Ovary (tissue), 9 donors: Measurements from ENCODE around the gene NFIC. TPM values are rescaled to one million over a fixed set of nuclear protein-coding genes. Genes with fewer than 3 reads are reported as not detected.
A peak's percentile ranks its signal among the peaks of the same experiment; 100 is the strongest.

Experiments used
- DNase-seq, 5 donors: peaks; one replicate each; pipeline ENCODE4 v3.0.0-alpha.2; 2019 to 2020
- H3K27ac ChIP-seq, 2 donors: fragments of 200-600 bp; one replicate each; pipeline versions ENCODE4 v1.5.1 to v1.8.0; 2019 to 2022
- H3K27me3 ChIP-seq: fragments of 200-600 bp; one replicate; pipeline ENCODE4 v1.8.0; 2022
- H3K36me3 ChIP-seq: fragments of 200-600 bp; sonication (generic); one replicate; pipeline ENCODE4 v1.5.1; 2019
- H3K4me1 ChIP-seq: one replicate; pipeline ENCODE4 v1.8.1; 2013; ENCODE audit warnings: mild to moderate bottlenecking, moderate library complexity; ENCODE audit not compliant: insufficient read depth
- H3K4me3 ChIP-seq: fragments of 200-600 bp; sonication (generic); one replicate; pipeline ENCODE4 v1.5.1; 2017
- H3K9me3 ChIP-seq, 2 donors: fragments of 200-600 bp in 1 of 2; sonication (generic) in 1 of 2; one replicate each; pipeline versions ENCODE4 v1.5.1 to v1.8.1; 2013 to 2019; ENCODE audit warnings: mild to moderate bottlenecking in 1 of 2, moderate library complexity in 1 of 2
- CTCF ChIP-seq, 3 donors: fragments of 450-650 bp in 2 of 3; fragments of 200-600 bp in 1 of 3; IDR thresholded peaks; one replicate each; pipeline versions ENCODE4 v1.5.1 to v1.8.0; 2016 to 2022; ENCODE audit warnings: antibody characterized with exemption in 3 of 3, mild to moderate bottlenecking in 1 of 3
- EP300 ChIP-seq: sonication (generic); formaldehyde crosslinking; IDR thresholded peaks from one replicate; pipeline ENCODE4 v1.6.1; 2017; ENCODE audit warnings: antibody characterized with exemption
- POLR2A ChIP-seq: fragments of 450-650 bp; IDR thresholded peaks from one replicate; pipeline ENCODE4 v1.6.1; 2017; ENCODE audit warnings: antibody characterized with exemption, mild to moderate bottlenecking, moderate library complexity
- WGBS, 3 donors: extraction: QIAGEN DNeasy Blood & Tissue Kit in 1 of 3; methylation state at CpG; one replicate each; pipeline versions ENCODE4 v1.1.5 to v1.1.7; 2013 to 2017; 5-methylcytosine and 5-hydroxymethylcytosine counted together
- intact Hi-C, 4 donors: fragments of 100-400 bp; cut with DNase I; formaldehyde crosslinking; loops; one replicate each; pipeline versions ENCODE4 v1.11.0 to v1.15.1; 2022 to 2023
- polyA plus RNA-seq, 2 donors: library from polyadenylated mRNA; stranded (reverse); fragments of 200-250 nt in 1 of 2; fragments of 350-450 nt in 1 of 2; fragmentation: Illumina TruSeq in 1 of 2; extraction: RNeasy Lipid Tissue Mini Kit (QIAGEN cat#74804) in 1 of 2; gene quantifications; one replicate each; pipeline ENCODE4 v1.2.3, GENCODE V29; 2013 to 2014
- total RNA-seq, 7 donors: library from RNA; depleted of rRNA in 2 of 7; stranded (reverse); fragments of >200 nt in 2 of 7; fragmentation: NEBNext Ultra II Directional in 3 of 7; extraction: Animal tissue kit (Norgen Biotek cat#: 25700) in 3 of 7; gene quantifications; one replicate each; pipeline versions ENCODE4 v1.1.0 to v1.2.4, GENCODE V29; 2016 to 2023
- donor health status: DM: no; HTN: no; CAD: no; lungs with moderate emphysema.
- donor health status: DM: no; HTN: no; CAD: no.
- donor health status: Bipolar disorder and iron deficiency.
- donor health status: DM: yes; HTN: yes; CAD: no.
- donor health status: DM: no; HTN: no; CAD: no.
- donor health status: DM: yes; HTN: yes; CAD: no.

Gene NFIC
- total and polyA plus RNA-seq, 9 donors, result 31.9 to 345 (median 250) TPM

- WGBS, 3 donors, result 84 to 86% (median 86%) methylated on average over 18 of the region's 18 CpGs
- Histone ChIP-seq H3K27me3 (no peaks in the 10 kb centered on the region), H3K4me1 (peaks cover 22% of the 10 kb centered on the region), H3K36me3 (no peaks in the 10 kb centered on the region), H3K27ac (peak overlapping the region; percentile 34 to 57), H3K9me3 (no peaks in the 10 kb centered on the region), H3K4me3 (no peak overlapping the region)
- intact Hi-C loops, result loop anchor here in 1 of 4 donors (10.0 kb wide), 1 partner anchor 56 kb away; no protein-coding TSS in a partner anchor
- DNase-seq, result no peak
- TF ChIP-seq EP300, result no peak
- no peak for TF ChIP-seq CTCF (IDR thresholded peaks at IDR 0.05)
- no peak for TF ChIP-seq POLR2A
Observed at GRCh38 chr19:3401004-3401768, 34.8 kb downstream of the NFIC start.

- whole genome bisulfite sequencing, 3 donors, result 78 to 81% (median 80%) methylated on average over 10 of the region's 10 CpGs
- H3K27me3 ChIP-seq, result no peaks in the 10 kb centered on the region
- H3K9me3 ChIP-seq, result no peaks in the 10 kb centered on the region
- H3K4me3 ChIP-seq, result peak overlapping the region; percentile 61
- peaks cover 12% of the 10 kb centered on the region for H3K4me1 ChIP-seq
- intact Hi-C loops, result loop anchor here in 1 of 4 donors (10.0 kb wide), 1 partner anchor 58 kb away; no protein-coding TSS in a partner anchor
- no peak for TF ChIP-seq CTCF (IDR thresholded peaks at IDR 0.05)
- TF ChIP-seq EP300, result no peak
- TF ChIP-seq POLR2A, result no peak
- H3K27ac ChIP-seq, result peak overlapping the region; percentile 97 to 100
- DNase-seq, result no peak
- H3K36me3 ChIP-seq, result no peaks in the 10 kb centered on the region
Observed at GRCh38 chr19:3402631-3403443, 36.5 kb downstream of the NFIC start.

GRCh38 chr19:3403489-3404323, 37.3 kb downstream of the NFIC start:
- Histone ChIP-seq H3K4me1 (peaks cover 12% of the 10 kb centered on the region), H3K4me3 (peak overlapping the region; percentile 61), H3K27me3 (no peaks in the 10 kb centered on the region), H3K9me3 (no peaks in the 10 kb centered on the region), H3K36me3 (no peaks in the 10 kb centered on the region), H3K27ac (peak overlapping the region; percentile 97 to 100)
- 1 to 11% (median 2%) methylated on average over 44 to 49 of the region's 49 CpGs for WGBS, 3 donors
- DNase-seq, result peak; percentile 93 to 97 (median 95)
- no peak for TF ChIP-seq CTCF (IDR thresholded peaks at IDR 0.05)
- peak; percentile 54 for TF ChIP-seq POLR2A
- peak; percentile 90 for TF ChIP-seq EP300
- intact Hi-C loops, result loop anchor here in 1 of 4 donors (2.0 to 10.0 kb wide), 3 partner anchors 25 to 59 kb away; partner anchors contain the start of gene NFIC
